GM12878 (cell line): Measurements from ENCODE around the gene NTM. TPM values are rescaled to one million over a fixed set of nuclear protein-coding genes. Genes with fewer than 3 reads are reported as not detected.

Source experiments
- ATAC-seq: fragments of 200-7000 bp; cut with Tn5 transposase; 3 replicates; pipeline ENCODE4 v1.9.1; 2020; ENCODE audit warnings: mild to moderate bottlenecking, moderate library complexity
- BruUV-seq: library from RNA; stranded (reverse); fragments of 400-500 nt; replicated peaks from 2 replicates; lab custom pipeline; 2021; lab: Mats Ljungman, UMichigan
- CTCF ChIA-PET: fragments of 300-600 bp; sonication (Branson Sonifier 250); formaldehyde crosslinking; extraction: SDS; loops from one replicate; lab custom pipeline; 2021; ENCODE audit warnings: inconsistent platforms; lab: Yijun Ruan, JAX
- POLR2A ChIA-PET: fragments of 350-600 bp; formaldehyde crosslinking; extraction: SDS; loops from one replicate; lab custom pipeline; 2021; ENCODE audit warnings: inconsistent platforms; lab: Charles Lee
- RAD21 ChIA-PET: fragments of 300-600 bp; sonication (Branson Sonifier 250); formaldehyde crosslinking; loops from one replicate; lab custom pipeline; 2023; ENCODE audit warnings: antibody characterized with exemption; ENCODE audit not compliant: unreplicated experiment; lab: Charles Lee
- SMC1A ChIA-PET: fragments of 300-600 bp; sonication (Branson Sonifier 250); formaldehyde crosslinking; loops from one replicate; lab custom pipeline; 2023; ENCODE audit not compliant: unreplicated experiment, uncharacterized antibody; lab: Charles Lee
- DNase-seq: peaks from one replicate; pipeline ENCODE4 v3.0.0-alpha.2; 2011; ENCODE audit warnings: low read depth, low spot score
- FAIRE-seq: peaks from 3 replicates; lab custom pipeline; 2011; peaks lifted over from hg19 to GRCh38; lab: Jason Lieb, UNC
- H2AFZ ChIP-seq: 2 replicates; pipeline ENCODE4 v1.6.0; 2011; ENCODE audit warnings: low read depth, low read length, control low read depth; ENCODE audit not compliant: control insufficient read depth
- H3K27ac ChIP-seq: 2 replicates; pipeline ENCODE4 v1.5.1; 2011; ENCODE audit warnings: control low read depth; ENCODE audit not compliant: control insufficient read depth, insufficient read depth
- H3K27me3 ChIP-seq, 2 experiments: replicated peaks in 1 of 2; 2 replicates each; pipeline versions ENCODE4 v1.6.0 to v1.6.1; 2011; ENCODE audit warnings: low read length in 1 of 2; ENCODE audit not compliant: control insufficient read depth in 2 of 2, insufficient read depth in 2 of 2
- H3K36me3 ChIP-seq, 2 experiments: 2 replicates each; pipeline ENCODE4 v1.5.1; 2011; ENCODE audit warnings: low read length in 1 of 2; ENCODE audit not compliant: control insufficient read depth in 2 of 2, insufficient read depth in 2 of 2
- H3K4me1 ChIP-seq: 2 replicates; pipeline ENCODE4 v1.6.1; 2011; ENCODE audit warnings: mild to moderate bottlenecking, low read length, moderate library complexity, mixed read lengths; ENCODE audit not compliant: control insufficient read depth, insufficient read depth
- H3K4me2 ChIP-seq: 2 replicates; pipeline ENCODE4 v1.6.0; 2011; ENCODE audit warnings: control low read depth; ENCODE audit not compliant: control insufficient read depth, insufficient read depth
- H3K4me3 ChIP-seq: fragments of 200-600 bp; sonication (generic); 2 replicates; pipeline ENCODE4 v1.5.1; 2016
- H3K79me2 ChIP-seq: 2 replicates; pipeline ENCODE4 v1.6.0; 2011; ENCODE audit warnings: low read length; ENCODE audit not compliant: control insufficient read depth, insufficient read depth
- H3K9ac ChIP-seq: 2 replicates; pipeline ENCODE4 v1.8.0; 2011; ENCODE audit warnings: low read length, control low read depth, mixed read lengths; ENCODE audit not compliant: control insufficient read depth, insufficient read depth
- H3K9me3 ChIP-seq: replicated peaks from 3 replicates; pipeline ENCODE4 v1.5.1; 2011; ENCODE audit warnings: mild to moderate bottlenecking, low read length; ENCODE audit not compliant: control insufficient read depth, insufficient read depth
- H4K20me1 ChIP-seq: 2 replicates; pipeline ENCODE4 v1.6.0; 2011; ENCODE audit not compliant: control insufficient read depth, insufficient read depth
- CHD1 ChIP-seq: IDR thresholded peaks from 2 replicates; pipeline ENCODE4 v1.6.1; 2012; ENCODE audit warnings: low read depth, low read length, improper control_type of control experiment
- E2F8 ChIP-seq: fragments of 450-650 bp; IDR thresholded peaks from 2 replicates; pipeline ENCODE4 v1.6.1; 2018; ENCODE audit warnings: mild to moderate bottlenecking, low read depth, moderate library complexity; ENCODE audit not compliant: partially characterized antibody
- PML ChIP-seq: IDR thresholded peaks from 2 replicates; pipeline ENCODE4 v1.6.1; 2012; ENCODE audit warnings: low read length, inconsistent platforms
- PRDM15 ChIP-seq: fragments of 450-650 bp; formaldehyde crosslinking; IDR thresholded peaks from 2 replicates; pipeline ENCODE4 v1.4.0; 2020; ENCODE audit warnings: mild to moderate bottlenecking, moderate library complexity
- RELB ChIP-seq: fragments of 450-650 bp; IDR thresholded peaks from 2 replicates; pipeline ENCODE4 v1.6.1; 2017; ENCODE audit warnings: low read depth, mild to moderate bottlenecking, moderate library complexity
- REST ChIP-seq: IDR thresholded peaks from 2 replicates; pipeline ENCODE4 v1.6.1; 2012; ENCODE audit warnings: mild to moderate bottlenecking, low read depth, low read length
- SRF ChIP-seq, 2 experiments: IDR thresholded peaks; 2 replicates each; pipeline ENCODE4 v1.6.1; 2011; ENCODE audit warnings: low read depth in 2 of 2, low read length in 2 of 2, mild to moderate bottlenecking in 1 of 2, moderate library complexity in 1 of 2
- TCF3 ChIP-seq: IDR thresholded peaks from 2 replicates; pipeline ENCODE4 v1.6.1; 2012; ENCODE audit warnings: low read depth, mild to moderate bottlenecking, low read length, borderline replicate concordance; ENCODE audit not compliant: insufficient read depth
- WGBS: methylation state at CpG from one replicate; pipeline ENCODE4 v1.1.6; 2016; ENCODE audit warnings: low lambda C conversion rate; ENCODE audit not compliant: insufficient replicate concordance, insufficient coverage; ENCODE audit errors: missing lambda C conversion rate; 5-methylcytosine and 5-hydroxymethylcytosine counted together
- in situ Hi-C: fragments of 300-500 bp; cut with MboI; formaldehyde crosslinking; loops from 9 replicates; pipeline ENCODE4 v1.14.3; 2018; ENCODE audit warnings: mixed read lengths
- intact Hi-C: fragments of 100-400 bp; cut with micrococcal nuclease; formaldehyde crosslinking; loops from one replicate; pipeline ENCODE4 v1.14.2; 2022; ENCODE audit not compliant: unreplicated experiment
- polyA plus RNA-seq, 11 experiments: library from polyadenylated mRNA; depleted of rRNA in 4 of 11; unstranded in 6 of 11; stranded (reverse) in 5 of 11; fragments of >200 nt; fragmentation: Nextera tagmentation in 4 of 11; fragmentation: Illumina TruSeq in 1 of 11; extraction: Ambion mirVana in 4 of 11; extraction: Trizol in 1 of 11; gene quantifications; 1 replicate in 1 of 11; 2 replicates in 10 of 11; pipeline versions ENCODE4 v1.2.1 to v1.2.3, GENCODE V29; 2011 to 2016; ENCODE audit warnings: inconsistent platforms in 2 of 11, missing spikeins in 2 of 11, low read depth in 1 of 11
- total RNA-seq, 4 experiments: library from RNA; depleted of rRNA in 3 of 4; stranded (reverse); fragments of >200 nt in 3 of 4; fragmentation: Illumina TruSeq in 1 of 4; extraction: Trizol in 1 of 4; gene quantifications; 2 replicates each; pipeline versions ENCODE4 v1.2.1 to v1.2.3, GENCODE V29; 2013 to 2021

The NTM gene
- total and polyA plus RNA-seq, 10 of the 15 experiments (the other 5 are each of a cell fraction or from before 2014, with no cell fraction given) = not detected

- intact Hi-C loops = no loop called here
- Histone ChIP-seq H2AFZ (no peak overlapping the region), H3K36me3 (no peaks in the 10 kb centered on the region), H3K79me2 (no peaks in the 10 kb centered on the region), H3K27ac (no peak overlapping the region), H3K4me3 (no peak overlapping the region), H4K20me1 (no peaks in the 10 kb centered on the region), H3K4me2 (no peak overlapping the region), H3K9me3 (no peaks in the 10 kb centered on the region; the same call in 1 of the 3 replicates), H3K9ac (no peak overlapping the region), H3K27me3 (no peaks in the 10 kb centered on the region), H3K4me1 (no peaks in the 10 kb centered on the region)
- ChIA-PET SMC1A (interaction anchor here (1.1 to 2.4 kb wide), 3 partner anchors 9 to 162 kb away, joined by 3 to 7 read pairs (median 4); no protein-coding TSS in a partner anchor), RAD21 (interaction anchor here (0.6 kb wide), 1 partner anchor 10 kb away, joined by 3 read pairs; no protein-coding TSS in a partner anchor), POLR2A (no interaction called here), CTCF (interaction anchor here (2.1 to 5.7 kb wide), 2 partner anchors 10 to 101 kb away, joined by 7 to 54 read pairs; no protein-coding TSS in a partner anchor)
- ATAC-seq = no peak
- BruUV-seq = no TSS peak
- DNase-seq = no peak
- 0% methylated on average over 1 of the region's 1 CpG for WGBS
- in situ Hi-C loops = no loop called here
- no peak for FAIRE-seq
- no peak for TF ChIP-seq E2F8
- TF ChIP-seq RELB = no peak
- TF ChIP-seq CHD1 = no peak
- no peak for TF ChIP-seq PRDM15 (CRISPR knock-in tag)
- no peak for TF ChIP-seq REST
- no peak for TF ChIP-seq PML
- no peak for TF ChIP-seq SRF (IDR thresholded peaks at IDR 0.05; ENCODE audit: low read depth in 2 of 2, low read length in 2 of 2)
- TF ChIP-seq TCF3 = no peak
Observed at GRCh38 chr11:132301465-132301864, 931.0 kb downstream of the NTM start.
